Germinal center (tissue), 1 donor: ENCODE measurements around the gene LRCH2.
"Not testable (repeated sequence)": the region's sequence is repeated elsewhere in the genome, so short reads cannot be mapped to it uniquely, and the experiment has no call there.

ENCODE experiments used
- DNase-seq: peaks from one replicate; pipeline ENCODE4 v3.0.0; 2012; ENCODE audit warnings: mixed read lengths, low spot score

The LRCH2 gene, protein sequence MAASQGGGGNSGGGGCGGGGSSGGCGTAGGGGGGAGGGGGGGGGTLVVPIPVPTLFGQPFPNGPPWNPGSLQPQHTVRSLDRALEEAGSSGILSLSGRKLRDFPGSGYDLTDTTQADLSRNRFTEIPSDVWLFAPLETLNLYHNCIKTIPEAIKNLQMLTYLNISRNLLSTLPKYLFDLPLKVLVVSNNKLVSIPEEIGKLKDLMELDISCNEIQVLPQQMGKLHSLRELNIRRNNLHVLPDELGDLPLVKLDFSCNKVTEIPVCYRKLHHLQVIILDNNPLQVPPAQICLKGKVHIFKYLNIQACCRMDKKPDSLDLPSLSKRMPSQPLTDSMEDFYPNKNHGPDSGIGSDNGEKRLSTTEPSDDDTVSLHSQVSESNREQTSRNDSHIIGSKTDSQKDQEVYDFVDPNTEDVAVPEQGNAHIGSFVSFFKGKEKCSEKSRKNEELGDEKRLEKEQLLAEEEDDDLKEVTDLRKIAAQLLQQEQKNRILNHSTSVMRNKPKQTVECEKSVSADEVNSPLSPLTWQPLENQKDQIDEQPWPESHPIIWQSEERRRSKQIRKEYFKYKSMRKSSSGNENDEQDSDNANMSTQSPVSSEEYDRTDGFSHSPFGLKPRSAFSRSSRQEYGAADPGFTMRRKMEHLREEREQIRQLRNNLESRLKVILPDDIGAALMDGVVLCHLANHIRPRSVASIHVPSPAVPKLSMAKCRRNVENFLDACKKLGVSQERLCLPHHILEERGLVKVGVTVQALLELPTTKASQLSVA

GRCh38 chrX:115233497-115234455 is at the start of gene LRCH2:
Gene LRCH2 (minus strand): TSS chrX:115234096. CDS start chrX:115234041, 55 bp downstream.
- no peak for DNase-seq

- no peak for DNase-seq
Observed at GRCh38 chrX:115269051-115269683, 35.3 kb upstream of the LRCH2 start.

- no peak for DNase-seq
Observed at GRCh38 chrX:115268421-115268820, 34.5 kb upstream of the LRCH2 start.

DNA sequence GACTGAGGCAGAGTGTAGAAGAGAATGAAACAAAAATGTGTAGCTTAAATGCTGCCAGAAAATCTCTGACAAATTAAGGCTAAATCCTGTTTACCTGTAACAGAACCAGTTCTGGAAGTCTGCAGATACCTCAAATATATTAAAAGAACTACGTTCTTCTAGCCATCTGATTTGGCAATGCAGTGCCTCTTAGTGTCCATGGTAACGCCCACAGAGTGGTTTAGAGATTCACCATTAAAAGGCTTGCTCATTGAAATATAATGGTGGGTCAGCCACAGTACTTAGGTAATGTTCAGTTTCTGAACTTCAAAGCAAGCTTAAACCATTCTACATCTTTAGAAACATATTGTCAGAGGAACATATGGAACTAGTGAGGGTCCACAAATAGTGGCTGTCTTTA is 32.4 kb upstream of the LRCH2 start:
- no peak for DNase-seq

DNA sequence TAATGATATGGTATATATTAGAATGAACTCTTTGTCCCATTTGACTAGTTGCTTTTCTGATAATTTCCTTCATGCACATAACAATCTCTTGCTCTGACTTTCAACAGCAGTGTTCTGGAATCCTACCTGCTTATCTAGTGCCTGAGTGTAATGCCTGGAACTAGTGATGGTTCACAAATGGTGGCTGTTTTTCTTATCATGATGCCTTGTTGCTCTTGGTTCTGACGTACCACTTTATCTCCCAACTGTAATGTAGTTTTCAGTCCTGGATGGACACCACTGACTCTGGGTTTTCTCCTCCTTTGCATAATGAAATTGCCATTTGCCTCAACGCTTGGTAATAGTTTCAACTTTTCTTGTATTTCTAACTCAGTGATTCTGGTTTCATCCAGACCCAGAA is 30.1 kb upstream of the LRCH2 start:
- no peak for DNase-seq

DNA sequence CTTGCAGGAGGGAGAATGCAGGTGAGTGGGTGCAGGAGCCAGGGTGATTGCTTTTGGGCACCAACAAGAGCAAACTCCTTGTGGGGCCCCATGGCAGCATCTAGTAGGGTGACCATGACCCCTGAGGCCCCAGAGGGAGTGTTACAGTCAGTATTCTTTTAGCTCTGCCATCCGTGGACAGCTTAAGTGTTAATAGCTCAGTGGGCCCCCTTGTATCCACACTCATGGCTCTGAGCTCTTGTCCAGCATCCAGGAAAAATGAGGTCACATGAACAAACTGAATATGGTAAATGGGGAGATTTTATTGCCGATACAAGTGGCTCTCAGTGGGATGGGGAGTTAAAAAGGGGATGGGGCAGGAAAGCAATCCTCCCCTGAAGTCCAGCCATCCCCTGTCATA is 27.3 kb upstream of the LRCH2 start:
- DNase-seq: no peak

DNA sequence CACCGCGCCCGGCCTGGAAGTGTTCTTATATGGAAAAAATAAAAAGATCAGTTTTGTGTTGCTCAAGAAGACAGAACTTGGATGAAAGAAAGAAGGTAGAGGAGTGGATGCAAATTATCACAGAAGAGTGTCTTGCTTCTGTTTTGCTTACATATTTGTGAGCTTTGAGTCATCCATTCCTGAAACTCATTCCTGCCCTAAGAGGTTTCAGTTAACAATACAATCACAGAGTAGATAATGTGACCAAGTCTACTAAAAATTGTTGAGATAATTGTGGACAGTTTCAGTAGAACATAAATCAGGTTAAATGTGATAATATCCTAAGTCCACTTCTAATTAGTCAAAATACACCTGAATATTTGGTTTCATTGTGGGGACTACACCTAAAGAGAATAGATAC is 26.4 kb upstream of the LRCH2 start:
- DNase-seq: no peak

- no peak for DNase-seq
Observed at GRCh38 chrX:115259238-115259875, 25.5 kb upstream of the LRCH2 start.

GRCh38 chrX:115257711-115258110 is 23.8 kb upstream of the LRCH2 start:
- DNase-seq: no peak

DNA sequence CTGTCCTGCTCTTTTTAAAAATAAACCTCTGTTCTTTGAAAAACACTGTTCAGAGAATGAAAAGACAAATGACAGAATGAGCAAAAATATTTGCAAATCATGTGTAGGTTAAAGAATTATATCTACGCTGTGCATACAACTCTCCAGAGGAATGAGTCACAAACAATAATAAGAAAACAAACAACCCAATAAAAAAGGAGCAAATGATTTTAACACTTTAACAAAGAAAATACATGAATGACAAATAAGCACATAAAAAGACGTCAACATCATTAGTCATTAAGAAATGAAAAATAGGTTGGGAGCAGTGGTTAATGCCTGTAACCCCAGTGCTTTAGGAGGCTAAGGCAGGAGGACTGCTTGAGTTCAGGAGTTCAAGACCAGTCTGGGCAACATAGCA is 21.1 kb upstream of the LRCH2 start:
- no peak for DNase-seq

DNA sequence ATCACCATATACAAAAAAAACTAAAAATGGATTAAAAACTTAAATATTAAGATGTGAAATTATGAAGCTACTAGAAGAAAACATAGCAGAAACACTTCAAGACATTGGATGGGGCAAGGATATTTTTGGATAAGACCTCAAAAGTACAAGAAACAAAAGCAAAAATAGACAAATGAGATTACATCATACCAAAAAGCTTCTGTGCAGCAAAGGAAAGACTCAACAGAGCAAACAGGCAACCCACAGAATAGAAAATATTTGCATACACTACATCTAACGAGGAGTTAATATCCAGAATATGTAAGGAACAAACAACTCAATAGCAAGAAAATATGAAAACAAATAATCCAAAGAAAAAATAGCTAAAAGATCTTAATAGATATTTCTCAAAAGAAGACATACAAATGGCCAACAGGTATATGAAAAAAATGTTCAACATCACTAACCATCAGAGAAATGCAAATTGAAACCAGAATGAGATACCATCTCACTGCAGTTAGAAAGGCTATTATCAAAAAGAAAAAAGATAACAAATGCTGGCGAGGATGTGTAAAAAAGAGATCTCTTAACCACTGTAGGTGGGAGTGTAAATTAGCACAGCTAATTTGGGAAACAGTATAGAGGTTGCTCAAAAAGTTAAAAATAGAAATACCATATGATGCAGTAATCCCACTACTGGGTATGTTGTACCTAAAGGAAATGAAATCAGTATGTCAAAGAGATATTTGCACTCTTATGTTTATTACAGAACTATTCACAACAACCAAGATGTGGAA is 17.8 kb upstream of the LRCH2 start:
- DNase-seq: no peak

DNA sequence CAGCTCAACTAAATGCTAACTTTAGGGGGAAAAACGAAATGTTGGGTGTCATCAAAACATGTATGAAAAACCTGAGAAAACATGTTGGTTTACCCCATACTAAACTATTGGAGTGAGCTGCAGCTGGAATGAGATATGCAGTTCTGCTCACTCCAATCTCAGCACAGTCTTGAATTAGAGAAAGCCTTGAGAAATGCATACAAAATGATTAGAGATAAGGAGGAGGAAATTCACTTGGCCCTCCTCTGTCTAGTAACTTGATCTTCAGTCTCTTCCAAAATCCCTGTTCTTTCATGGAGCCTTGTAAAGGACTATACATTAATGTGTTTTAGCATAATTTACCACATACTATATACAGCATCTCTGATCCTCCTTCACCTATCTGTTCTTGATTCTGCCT is 3.2 kb upstream of the LRCH2 start:
- no peak for DNase-seq

DNA sequence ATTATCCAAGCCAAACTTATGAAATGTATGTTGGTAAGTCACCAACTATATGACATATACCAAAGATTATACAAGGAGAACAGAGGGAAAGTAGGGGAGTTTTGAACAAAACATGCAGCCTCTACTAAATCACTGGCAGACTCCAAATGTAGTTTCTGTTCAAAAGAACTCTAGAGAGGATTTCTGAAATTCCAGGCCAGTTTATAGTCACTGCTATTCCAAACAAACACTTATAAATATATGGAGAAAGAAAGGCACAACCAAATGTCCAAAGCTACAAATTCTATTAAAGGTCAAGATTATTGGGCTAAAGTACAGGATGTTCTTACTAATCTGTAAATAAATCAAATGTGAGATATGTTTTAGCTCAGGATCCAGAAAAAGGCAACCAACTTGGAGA is 2.7 kb upstream of the LRCH2 start:
- DNase-seq: no peak

DNA sequence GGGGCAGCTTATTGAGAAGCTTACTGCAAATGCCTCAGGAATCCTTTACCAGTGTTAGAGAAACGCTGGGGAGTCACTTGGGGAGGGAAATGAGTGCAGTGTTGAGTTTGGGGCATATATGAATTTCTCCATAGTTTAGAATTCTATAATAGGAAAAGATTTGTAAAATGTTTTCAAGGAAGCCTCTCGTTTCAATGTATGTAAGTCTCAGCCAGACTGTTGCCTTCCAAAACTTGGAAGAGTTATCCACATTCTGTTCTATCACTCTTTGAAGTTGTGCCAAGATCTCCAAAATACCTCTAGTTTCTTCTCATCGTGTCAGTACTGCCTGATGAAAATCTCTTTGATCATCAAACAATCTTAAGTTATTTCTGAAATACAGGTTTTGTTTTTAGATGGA is 565 bp upstream of the LRCH2 start:
- DNase-seq: no peak

DNA sequence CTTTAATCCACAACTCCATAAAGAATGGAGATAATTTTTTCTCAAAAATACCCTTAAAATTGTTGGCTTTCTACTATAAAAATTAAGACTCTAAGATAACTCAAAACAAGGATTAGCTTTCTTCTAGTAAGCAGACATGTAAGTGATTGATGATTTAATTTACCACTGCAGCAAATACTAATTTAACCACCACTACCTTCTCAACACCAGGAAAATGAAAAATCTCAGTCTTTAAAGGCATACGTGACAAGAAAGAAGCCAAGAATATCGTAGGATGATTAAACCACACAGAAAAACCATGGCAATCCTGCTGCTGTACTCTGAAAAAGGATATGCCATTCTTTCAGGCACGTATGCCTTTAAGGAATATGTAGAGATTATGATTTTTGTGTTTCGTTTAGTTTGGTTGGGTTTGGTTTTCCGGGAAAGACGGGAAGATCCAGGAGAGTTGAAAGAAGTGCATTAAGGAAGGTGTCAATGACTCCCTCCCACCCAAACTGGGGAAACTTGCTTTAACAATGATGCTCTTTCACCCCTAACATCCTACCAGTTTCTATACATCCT is 881 bp downstream of the LRCH2 start:
- DNase-seq: no peak

- no peak for DNase-seq
Observed at GRCh38 chrX:115229337-115230003, 4.4 kb downstream of the LRCH2 start.

GRCh38 chrX:115226929-115227328 is 7.0 kb downstream of the LRCH2 start:
- DNase-seq: no peak

GRCh38 chrX:115217346-115217745 is 16.6 kb downstream of the LRCH2 start:
- DNase-seq: not testable (repeated sequence)

DNA sequence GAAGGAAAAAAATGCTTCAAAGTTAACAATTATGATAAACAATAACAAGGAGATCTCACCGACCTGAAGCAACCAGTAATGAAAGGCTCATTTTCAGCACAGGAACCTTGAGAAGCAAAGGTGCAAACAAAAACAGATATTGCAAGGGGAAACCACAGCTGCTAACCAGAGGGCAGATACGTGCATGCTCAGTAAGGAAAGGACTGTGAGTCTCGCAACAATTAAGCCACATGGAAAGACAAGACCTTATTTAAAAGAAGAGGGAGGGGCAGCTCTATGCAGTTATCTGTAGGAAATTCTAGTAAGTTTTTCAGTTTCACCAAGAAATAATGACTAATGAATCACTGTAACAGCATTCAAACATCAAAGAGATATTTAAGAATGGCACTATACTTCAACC is 19.3 kb downstream of the LRCH2 start:
- DNase-seq: no peak

GRCh38 chrX:115214151-115214550 is 19.7 kb downstream of the LRCH2 start:
- DNase-seq: no peak
